GM12873 (cell line): Measurements from ENCODE around the gene SEMA3D.

Source experiments
- TF ChIP-seq, protein P1 (sequence below): IDR thresholded peaks from 2 replicates; pipeline ENCODE4 v1.5.1; 2012; ENCODE audit warnings: low read depth, mild to moderate bottlenecking, moderate library complexity, low read length, control low read depth; ENCODE audit not compliant: insufficient read depth; ENCODE audit errors: missing control alignments

SEMA3D gene

DNA sequence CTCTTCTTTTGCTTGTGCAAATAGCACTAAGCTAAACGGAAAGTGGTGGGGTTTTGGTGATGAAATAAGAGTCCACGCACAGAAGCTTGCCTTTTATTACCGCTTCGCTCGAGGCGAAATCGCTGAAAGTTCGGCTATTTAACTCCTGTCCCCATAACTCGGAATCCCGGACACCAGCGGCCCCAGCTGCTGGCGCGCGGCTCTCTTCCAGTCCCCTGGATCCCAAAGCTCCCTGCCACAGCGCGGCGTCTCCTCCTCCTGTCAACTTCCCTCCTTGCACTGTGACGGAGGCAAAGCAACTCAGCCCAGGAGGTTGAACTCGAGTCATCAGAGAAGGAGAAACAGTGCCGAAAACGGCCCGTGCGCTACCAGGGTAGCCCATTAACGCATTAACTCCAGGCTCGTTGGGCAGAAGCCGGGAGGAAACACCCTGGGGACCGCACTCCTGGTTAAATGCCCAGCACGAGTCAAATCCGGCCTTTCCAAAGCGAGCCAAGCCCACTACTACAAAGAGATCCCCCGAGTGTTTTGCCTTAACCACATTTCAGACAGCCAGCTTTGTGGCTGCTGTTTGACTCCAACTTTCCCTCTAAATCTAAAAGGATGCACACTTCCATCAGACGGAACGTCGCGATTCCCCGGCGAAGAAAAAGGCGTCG, 1.3 kb downstream of the SEMA3D start:
- TF ChIP-seq, protein P1, sequence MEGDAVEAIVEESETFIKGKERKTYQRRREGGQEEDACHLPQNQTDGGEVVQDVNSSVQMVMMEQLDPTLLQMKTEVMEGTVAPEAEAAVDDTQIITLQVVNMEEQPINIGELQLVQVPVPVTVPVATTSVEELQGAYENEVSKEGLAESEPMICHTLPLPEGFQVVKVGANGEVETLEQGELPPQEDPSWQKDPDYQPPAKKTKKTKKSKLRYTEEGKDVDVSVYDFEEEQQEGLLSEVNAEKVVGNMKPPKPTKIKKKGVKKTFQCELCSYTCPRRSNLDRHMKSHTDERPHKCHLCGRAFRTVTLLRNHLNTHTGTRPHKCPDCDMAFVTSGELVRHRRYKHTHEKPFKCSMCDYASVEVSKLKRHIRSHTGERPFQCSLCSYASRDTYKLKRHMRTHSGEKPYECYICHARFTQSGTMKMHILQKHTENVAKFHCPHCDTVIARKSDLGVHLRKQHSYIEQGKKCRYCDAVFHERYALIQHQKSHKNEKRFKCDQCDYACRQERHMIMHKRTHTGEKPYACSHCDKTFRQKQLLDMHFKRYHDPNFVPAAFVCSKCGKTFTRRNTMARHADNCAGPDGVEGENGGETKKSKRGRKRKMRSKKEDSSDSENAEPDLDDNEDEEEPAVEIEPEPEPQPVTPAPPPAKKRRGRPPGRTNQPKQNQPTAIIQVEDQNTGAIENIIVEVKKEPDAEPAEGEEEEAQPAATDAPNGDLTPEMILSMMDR = no peak

DNA sequence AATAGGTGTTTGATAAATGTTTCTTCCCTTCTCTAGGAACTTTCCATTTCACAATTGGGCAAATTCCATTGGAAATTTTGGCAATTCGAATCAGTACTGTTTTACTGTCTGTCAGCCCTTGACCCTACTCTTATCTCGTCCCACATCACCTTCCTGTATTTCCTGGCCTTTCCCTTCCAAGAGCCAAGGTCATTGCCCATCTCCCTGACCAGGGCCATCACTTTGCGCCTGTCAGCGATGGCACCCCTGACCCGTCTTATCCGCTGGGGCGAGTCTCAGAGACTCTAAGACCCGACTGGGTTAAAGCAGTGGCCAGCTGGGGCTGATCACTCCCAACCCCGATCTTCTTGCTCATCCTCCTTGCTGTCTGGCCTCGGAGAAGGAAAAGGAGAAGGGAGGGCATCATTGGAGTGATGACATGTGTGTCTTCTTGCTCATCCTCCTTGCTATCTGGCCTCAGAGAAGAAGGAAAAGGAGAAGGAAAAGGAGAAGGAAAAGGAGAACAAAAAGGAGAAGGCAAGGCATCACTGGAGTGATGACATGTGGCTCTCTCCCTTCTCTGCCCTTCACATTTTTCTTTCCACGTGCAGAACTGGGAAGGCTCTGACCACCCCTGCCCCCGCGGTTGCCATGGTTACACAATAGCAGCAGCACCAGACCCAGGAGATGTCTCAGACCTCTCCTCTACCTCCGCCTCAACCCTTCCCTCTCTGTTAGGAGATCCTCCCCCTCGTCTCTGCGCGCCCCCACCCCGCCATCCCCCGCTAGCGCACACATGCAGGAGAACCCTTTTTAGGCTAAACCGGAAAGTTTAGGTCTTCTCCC, 2.0 kb downstream of the SEMA3D start:
- TF ChIP-seq, protein P1 = no peak

DNA sequence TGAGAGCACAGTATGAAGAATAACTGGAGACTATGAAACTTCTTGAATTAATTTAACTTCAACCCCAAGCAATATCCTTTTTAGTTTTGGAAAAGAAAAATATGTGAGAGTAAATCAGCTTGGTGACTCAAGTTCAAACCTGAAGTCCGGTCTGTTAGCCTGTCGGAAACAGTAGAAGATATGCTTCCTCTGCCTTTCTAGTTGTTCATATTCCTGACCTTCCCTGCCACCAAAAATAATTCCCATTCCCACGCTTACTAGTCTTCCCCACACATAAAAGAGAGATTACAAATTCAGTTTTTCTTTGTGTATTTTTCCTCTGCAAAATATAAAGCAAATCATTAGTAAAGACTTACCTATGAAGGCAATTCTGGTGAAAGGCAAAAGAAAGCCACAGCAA, 3.6 kb downstream of the SEMA3D start:
- TF ChIP-seq, protein P1 = no peak

DNA sequence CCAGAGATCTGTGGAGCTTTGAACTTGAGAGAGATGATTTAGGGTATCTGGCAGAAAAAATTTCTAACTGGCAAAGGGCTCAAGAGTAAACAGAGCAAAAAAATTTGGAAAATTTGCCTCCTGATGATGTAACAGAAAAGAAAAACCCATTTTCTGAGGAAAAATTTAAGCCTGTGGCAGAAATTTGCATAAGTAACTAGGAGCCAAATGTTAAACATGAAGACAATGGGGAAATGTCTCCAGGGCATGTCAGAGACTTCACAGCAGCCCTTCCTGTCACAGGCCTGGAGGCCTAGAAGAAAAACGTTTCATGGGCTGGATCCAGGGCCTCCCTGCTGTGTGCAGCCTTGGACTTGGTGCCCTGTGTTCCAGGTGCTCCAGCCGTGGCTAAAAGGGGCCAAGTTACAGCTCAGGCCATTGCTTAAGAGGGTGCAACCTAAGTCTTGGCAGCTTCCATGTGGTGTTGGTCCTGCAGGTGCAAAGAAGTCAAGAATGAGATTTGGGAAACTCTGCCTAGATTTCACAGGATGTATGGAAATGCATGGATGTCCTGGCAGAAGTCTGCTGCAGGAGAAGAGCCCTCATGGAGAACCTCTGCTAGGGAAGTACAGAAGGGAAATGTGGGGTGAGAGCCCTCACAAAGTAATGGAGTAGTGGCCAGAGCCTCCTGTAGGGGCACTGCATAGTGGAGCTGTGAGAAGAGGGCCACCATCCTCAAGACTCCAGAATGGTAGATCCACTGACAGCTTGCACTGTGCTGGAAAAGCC, 8.1 kb downstream of the SEMA3D start:
- TF ChIP-seq, protein P1 = no peak

DNA sequence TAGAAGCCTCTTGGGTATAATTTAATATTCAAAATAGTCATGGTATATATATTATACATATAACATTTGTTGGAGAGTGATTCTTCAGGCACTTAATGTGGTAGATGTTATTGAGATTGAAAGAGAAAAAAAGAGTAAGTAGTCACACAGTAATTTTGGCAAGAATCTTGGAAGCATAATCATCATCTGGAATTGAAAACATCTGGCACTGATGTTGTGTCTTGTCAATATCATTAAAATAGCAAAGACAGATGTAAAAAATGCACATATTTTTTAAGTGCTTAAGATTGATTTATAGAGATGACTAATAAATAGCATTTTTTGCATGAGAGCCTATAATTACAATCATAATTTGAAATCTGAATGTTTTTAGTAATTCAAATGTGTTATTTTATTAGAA, 9.5 kb downstream of the SEMA3D start:
- TF ChIP-seq, protein P1 = no peak

DNA sequence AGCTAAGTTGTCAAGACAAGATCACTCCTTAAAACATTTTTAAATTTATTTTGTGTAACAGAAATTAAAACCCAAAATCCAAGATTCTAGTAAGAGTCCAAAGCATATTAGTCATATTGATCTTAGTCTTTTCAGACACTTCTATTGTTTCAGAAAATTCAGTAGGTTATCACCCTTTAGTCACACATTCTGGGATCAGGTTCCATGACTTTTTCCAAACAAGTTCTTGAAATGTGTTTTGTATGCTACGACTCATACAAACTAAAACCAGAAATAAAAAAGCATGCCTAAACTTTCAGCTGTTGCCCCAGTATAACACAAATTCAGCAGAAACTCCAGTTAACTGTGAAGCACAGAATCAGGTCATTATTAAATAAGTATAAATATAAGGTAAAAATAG, 10.7 kb downstream of the SEMA3D start:
- TF ChIP-seq, protein P1 = no peak

DNA sequence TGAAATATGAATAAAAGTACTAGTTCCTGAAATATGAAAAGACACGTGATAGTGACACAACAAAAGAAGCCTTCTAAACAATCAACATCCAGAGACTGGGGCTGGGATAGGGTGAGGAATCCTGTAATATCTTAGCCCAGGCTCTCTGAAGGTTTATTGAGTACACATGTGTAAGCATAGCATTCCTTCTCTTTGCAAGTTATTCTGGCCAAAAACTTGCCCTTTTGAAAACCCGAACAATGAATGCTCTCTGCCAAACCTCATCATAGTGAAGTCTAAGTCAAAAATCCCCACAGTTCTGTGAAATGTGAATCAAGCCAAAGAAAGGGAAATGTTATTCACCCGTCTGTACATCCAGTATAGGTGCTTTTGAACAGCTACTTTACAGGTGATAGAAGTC, 11.6 kb downstream of the SEMA3D start:
- TF ChIP-seq, protein P1 = no peak
